ENCODE measurements around the gene DDX56. TPM values are rescaled to one million over a fixed set of nuclear protein-coding genes. Genes with fewer than 3 reads are reported as not detected.
A peak's percentile ranks its signal among the peaks of the same experiment; 100 is the strongest.

Gene DDX56
- total RNA-seq, 1 donor: 48.4 TPM

DNA sequence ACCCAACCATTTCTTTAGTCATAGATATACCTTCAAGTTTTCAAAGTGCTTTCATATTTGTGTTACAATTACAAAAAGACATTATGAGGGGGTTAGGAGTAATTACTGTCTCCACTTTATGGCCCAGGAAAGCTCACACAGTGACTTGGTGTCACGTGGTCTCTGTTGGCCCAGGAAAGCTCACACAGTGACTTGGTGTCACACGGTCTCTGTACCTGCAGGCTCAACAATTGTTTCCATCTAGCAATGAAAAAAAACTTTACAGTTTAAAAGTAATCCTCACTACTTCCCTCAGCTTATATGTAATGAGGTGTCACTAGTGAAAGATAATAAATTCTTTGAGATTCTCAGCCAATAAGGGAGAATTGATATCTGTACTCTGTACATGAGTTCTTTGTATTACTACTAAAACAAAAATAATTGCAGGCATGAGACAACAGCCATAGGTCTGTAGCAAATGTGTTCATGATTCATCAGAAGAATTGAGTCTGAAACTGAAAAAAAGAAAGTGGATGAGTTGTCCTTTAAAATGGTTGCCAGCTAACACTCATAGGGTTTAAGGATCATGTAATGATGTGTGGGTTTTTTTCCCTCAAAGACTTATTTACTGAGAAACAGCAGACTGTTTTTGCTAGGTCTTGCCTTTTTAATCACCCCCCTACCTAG lies 43.6 kb upstream of the DDX56 start:
- TF ChIP-seq, protein P1, sequence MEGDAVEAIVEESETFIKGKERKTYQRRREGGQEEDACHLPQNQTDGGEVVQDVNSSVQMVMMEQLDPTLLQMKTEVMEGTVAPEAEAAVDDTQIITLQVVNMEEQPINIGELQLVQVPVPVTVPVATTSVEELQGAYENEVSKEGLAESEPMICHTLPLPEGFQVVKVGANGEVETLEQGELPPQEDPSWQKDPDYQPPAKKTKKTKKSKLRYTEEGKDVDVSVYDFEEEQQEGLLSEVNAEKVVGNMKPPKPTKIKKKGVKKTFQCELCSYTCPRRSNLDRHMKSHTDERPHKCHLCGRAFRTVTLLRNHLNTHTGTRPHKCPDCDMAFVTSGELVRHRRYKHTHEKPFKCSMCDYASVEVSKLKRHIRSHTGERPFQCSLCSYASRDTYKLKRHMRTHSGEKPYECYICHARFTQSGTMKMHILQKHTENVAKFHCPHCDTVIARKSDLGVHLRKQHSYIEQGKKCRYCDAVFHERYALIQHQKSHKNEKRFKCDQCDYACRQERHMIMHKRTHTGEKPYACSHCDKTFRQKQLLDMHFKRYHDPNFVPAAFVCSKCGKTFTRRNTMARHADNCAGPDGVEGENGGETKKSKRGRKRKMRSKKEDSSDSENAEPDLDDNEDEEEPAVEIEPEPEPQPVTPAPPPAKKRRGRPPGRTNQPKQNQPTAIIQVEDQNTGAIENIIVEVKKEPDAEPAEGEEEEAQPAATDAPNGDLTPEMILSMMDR (IDR thresholded peaks at IDR 0.05; ENCODE audit: insufficient read depth, low read length): no peak
- H3K4me3 ChIP-seq (ENCODE audit: low read depth, low read length): no peak overlapping the region

DNA sequence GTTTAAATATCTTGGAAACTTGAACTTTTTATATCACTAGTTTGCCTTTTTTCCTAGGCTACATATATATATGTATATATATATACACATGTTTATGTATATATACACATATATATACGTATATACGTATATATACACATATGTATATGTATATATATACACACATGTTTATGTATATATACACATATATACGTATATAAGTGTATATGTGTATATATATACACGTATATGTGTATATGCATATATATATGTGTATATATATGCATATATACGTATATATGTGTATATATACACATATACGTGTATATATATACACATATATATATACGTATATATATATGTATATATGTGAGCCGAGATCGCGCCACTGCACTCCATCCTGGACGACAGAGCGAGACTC lies 42.8 kb upstream of the DDX56 start:
- TF ChIP-seq, protein P1 (IDR thresholded peaks at IDR 0.05; ENCODE audit: insufficient read depth, low read length): no peak
- no peak for DNase-seq (ENCODE audit: low read depth)
- no peak overlapping the region for H3K4me3 ChIP-seq (ENCODE audit: low read depth, low read length)

More for the DNA sequence above, 43.6 kb upstream of the DDX56 start:
- DNase-seq (ENCODE audit: low read depth): peak; percentile 67

DNA sequence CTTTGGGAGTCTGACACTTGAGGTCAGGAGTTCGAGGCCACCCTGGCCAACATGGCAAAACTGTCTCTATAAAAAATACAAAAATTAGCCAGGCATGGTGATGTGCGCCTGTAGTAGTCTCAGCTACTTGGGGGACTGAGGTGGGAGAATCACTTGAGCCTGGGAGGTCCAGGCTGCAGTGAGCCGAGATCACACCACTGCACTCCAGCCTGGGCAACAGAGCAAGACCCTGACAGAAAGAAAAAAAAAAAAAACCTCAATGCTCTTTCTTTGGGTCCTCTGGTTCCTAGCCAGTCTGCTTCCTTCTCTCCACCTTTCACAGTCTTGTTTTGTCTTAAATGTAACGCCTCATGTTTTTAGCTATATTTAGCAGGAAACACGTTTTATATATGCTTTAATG lies 42.1 kb upstream of the DDX56 start:
- DNase-seq (ENCODE audit: low read depth): no peak
- H3K4me3 ChIP-seq (ENCODE audit: low read depth, low read length): no peak overlapping the region
- TF ChIP-seq, protein P1 (IDR thresholded peaks at IDR 0.05; ENCODE audit: insufficient read depth, low read length): no peak

DNA sequence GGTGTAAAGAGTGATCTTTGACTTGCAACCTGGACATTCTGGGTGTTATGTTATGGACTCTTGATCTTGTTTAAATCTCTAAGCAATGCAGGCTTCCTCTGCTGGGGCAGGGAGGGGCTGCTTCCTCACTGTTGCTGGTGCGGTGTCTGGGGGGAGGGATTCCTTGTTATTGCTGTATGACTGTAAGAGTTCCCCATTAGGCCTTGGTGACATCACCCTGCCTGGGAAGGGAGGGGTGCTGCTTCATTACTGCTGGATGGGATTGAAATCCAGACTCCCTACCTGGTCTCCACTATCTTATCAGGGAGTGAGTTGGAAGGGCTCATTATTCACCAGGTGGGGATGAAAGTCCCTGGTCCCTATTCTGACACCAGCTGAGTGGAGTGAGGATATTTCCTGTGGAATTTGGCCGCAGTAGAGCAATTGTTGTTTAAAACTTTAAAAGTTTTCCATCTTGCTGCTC lies 41.5 kb upstream of the DDX56 start:
- DNase-seq (ENCODE audit: low read depth): peak; percentile 29
- TF ChIP-seq, protein P1 (IDR thresholded peaks at IDR 0.05; ENCODE audit: insufficient read depth, low read length): no peak

DNA sequence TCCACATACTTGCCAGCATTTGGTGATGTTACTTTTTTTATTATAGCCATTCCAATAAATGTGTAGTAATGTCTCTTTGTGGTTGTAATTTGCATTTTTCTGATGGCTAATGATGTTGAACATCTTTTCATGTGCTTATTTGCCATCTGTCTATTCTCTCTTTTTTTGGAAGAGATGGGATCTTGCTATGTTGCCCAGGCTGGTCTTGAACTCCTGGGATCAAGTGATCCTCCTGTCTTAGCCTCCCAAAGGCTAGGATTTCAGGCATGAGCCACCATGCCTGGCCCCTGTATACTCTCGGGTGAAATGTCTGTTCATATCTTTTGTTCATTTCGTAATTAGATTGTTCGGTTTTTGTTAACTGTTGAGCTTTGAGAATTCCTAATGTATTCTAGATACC lies 36.1 kb upstream of the DDX56 start:
- no peak overlapping the region for H3K4me3 ChIP-seq (ENCODE audit: low read depth, low read length)
- DNase-seq (ENCODE audit: low read depth): no peak
- TF ChIP-seq, protein P1 (IDR thresholded peaks at IDR 0.05; ENCODE audit: insufficient read depth, low read length): no peak

More for the DNA sequence above, 41.5 kb upstream of the DDX56 start:
- no peak overlapping the region for H3K4me3 ChIP-seq (ENCODE audit: low read depth, low read length)

GRCh38 chr7:44608916-44609648 lies 35.4 kb upstream of the DDX56 start:
- peak; percentile 82 for DNase-seq (ENCODE audit: low read depth)
- H3K4me3 ChIP-seq (ENCODE audit: low read depth, low read length): no peak overlapping the region
- TF ChIP-seq, protein P1 (IDR thresholded peaks at IDR 0.05; ENCODE audit: insufficient read depth, low read length): no peak
